HG03439 (cell line): ENCODE measurements around the gene ELP4.

Experiments used
- ATAC-seq: cut with Tn5 transposase; IDR thresholded peaks from one replicate; pipeline ENCODE4 v1.9.1; 2021; ENCODE audit warnings: mild to moderate bottlenecking, moderate library complexity; ENCODE audit not compliant: unreplicated experiment

ELP4 gene

GRCh38 chr11:31798057-31798553 lies 288.5 kb downstream of the ELP4 start:
- ATAC-seq: no peak

DNA sequence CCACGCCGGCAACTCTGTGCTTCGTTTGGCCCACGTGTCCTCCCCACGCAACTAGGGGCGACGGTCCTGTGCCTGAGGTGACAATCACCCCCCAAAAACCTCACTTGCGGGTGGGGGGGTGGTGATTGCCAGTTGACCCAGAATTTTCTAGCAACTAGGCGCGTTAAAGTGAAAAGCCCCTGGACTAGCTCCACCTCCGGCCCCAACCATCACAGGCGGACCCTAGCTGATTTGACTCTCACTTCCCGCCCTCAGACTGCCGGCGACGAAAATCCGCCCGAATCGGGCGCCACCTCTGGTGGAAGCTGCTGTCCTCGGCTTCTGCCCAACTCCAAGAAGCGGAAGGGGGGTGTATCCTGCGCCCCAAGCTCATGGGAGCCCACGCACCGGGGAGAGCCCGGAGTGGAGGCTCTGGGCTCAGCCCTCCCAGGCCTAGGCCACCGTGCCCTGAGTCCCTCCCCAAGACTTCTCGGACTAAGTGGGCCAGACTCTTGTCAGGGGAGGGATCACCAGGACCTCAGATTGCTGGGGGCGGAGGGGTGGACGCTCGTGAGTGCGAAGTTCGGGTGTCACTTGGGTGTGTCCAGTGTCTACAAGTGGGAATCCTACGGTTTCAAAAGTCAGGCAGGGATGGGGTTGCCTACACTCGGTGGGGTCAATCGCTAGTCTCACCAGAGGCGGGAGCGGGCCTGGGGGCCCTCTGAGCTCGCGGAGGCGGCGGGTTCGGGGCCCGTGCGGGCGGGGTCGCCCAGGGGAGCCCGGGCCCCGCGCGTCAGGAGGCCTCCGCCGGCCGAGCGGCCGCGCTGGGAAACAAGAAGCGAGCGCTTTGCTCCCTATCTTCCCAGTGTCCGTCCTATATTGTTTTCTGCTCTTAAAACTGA lies 289.2 kb downstream of the ELP4 start:
- no peak for ATAC-seq

- no peak for ATAC-seq
Measured at GRCh38 chr11:31799435-31800397, 290.1 kb downstream of the ELP4 start.

GRCh38 chr11:31800398-31801265 lies 291.1 kb downstream of the ELP4 start:
- no peak for ATAC-seq

DNA sequence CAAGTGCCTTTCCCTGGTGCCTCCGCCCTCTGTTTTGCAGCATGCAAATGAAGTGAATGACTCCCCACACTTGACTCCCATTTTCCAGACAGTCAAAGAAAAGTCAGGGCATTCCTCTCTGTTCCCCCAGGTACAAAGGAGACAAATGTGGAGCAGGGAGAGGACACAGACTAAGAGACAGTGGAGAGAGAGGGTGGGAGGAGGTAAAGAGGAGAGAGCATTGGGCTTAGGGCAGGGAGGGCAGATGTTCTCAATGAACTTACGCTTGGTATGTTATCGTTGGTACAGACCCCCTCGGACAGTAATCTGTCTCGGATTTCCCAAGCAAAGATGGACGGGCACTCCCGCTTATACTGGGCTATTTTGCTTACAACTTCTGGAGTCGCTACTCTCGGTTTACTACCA lies 291.7 kb downstream of the ELP4 start:
- ATAC-seq: no peak

- ATAC-seq: no peak
Measured at GRCh38 chr11:31802000-31802551, 292.5 kb downstream of the ELP4 start.

GRCh38 chr11:31802609-31802989 lies 293.0 kb downstream of the ELP4 start:
- no peak for ATAC-seq

GRCh38 chr11:31802990-31803812 lies 293.6 kb downstream of the ELP4 start:
- no peak for ATAC-seq

DNA sequence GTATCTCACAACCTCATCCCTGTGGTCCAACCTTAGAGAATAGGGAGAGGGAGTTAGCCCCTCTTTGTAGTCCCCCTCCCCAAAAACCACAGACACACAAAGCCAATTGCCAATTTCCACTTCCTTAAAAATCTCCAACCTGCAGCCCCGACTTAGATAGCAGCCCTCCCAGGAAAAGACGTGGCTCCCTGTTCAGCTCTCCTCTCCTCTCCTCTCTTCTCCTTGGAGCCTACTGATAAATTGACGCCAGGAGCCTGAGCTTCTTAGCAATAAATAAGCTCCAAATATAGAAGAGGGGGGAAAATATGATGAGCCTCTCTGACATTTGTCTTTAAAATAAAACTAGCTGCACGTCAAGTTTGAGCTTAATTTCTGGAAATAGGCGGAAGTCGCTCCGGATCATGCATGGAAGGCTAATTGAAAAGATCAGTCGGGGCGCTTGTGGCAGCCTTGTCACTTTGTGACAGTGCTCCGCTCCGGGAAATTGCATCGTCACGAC lies 294.3 kb downstream of the ELP4 start:
- no peak for ATAC-seq

GRCh38 chr11:31804312-31805036 lies 294.9 kb downstream of the ELP4 start:
- ATAC-seq: no peak

DNA sequence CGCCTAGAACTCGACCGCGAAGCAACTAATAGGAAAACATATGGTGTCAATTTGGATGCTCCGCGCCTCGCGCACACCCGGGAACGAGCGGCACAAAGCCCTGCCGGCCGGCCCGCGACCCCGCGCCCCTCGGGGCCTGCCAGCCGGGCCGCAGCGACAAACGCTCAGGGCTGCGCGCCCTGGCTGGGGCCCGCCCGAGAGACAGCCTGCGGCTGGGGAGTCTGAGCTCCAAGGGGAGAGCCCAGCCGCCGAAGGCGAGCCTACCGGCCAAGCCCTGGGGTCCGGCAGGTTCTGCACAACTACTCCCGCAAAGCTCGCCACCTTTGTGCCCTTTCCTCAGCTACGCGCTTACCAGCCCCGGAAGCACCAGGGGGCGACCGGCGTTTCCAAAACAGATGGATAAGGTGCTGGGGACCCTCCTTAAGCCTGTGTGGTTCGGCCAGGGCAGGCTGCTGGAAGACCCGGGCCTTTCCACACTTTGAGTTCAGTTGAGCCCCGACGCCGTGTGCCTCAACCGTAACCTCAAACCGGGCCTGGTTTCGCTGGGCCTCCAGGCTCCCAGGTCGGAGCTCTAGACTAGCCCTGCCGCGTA lies 295.6 kb downstream of the ELP4 start:
- ATAC-seq: no peak

DNA sequence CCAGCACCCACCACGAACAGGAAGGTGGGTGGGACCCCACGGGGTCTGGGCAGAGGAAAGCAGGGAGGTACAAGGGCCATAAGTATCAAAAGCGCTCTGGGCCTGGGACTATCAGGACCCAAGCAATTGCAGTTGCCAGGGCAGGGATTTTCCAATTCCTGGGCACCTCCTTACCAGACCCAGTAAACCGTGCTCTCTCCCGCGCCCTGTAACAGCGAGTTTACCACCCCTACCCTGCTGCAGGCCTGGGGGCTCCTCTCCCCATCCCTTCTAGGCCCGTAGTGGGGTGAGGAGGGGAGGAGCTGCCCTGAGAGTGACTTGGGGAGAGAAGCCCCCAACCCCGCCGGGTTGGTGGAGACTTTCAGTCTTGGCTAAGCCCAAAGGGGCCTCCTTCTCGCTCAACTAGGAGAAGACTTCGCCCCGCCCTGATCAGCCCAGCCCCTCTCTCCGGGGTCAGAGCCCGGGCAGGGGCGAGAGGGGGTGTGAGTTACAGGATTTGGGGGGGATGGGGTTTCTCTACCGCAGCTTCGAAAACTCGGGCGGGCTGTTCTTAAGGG lies 296.1 kb downstream of the ELP4 start:
- ATAC-seq: no peak

DNA sequence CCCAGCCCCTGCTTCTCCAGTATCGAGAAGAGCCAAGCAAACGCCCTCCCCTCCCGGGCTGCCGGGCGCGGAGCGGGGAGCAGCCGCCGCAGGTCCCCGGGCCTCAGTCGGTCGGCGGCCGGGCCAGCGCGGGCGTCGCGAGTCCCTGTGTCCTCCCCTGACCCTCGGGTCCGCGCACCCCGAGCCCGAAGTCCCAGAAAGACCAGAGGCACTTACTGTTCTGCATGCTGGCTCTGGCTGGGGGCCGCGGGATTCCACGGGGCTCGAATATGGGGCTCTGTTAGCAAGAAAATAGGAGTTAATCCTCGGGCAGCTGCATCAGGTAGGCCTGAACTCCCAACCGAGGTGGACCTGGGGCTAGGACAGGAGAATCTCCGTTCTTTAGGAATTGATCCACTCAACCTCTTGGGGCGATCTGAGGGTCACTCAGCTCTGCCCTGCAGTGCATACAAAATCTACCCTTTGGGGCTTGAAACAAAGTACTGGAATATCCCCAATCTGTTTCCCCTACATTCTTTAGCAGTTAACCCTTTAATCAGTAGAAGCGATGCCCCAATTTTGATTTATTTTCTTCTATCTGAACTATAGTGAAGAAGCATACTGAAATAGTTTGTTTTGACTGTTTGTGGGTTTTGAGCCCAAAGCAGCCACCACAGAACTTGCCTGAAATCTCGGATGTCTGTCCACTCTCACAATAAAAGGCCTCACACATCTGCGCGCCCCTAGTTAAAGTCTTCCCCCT lies 296.8 kb downstream of the ELP4 start:
- no peak for ATAC-seq

DNA sequence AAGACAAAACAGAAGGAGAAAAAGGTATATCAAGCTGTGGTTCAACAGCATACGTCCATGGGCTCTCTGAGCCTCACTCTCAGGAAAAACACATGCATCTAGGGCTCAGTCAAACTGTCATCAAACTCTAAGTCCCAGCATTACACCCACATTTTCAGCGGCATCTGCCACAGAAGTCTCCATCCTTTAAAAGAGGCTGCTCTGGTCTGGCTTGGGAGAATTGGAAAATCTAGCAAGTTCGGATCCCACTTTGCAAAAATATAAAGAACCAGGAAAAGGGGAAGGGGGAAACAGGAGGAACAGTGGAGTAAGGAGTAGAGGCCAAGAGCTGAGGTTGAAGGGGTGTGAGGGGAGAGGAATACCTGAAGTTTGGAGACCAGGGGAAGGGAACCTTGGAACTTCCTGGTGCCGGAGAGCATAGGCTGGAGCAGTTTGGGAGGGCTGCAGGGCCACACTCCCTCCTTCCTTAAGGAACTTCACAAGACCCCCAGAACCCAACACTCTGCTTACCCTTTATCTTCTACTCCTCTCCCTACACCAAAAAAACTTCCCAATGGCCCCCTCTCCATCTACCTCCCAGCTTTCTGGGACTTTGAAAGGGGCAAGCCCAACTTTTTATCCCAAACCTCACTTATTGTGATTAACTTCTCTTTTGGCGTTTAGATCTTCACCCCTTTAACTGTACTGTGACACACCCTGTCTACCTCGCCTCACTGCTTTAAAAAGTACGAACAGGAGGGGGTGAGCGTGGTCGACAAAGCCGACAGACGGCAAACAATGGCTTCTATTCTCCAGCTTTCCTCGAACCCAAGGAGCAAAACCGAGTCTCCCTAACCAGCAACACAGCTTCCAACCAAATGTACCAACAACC lies 297.6 kb downstream of the ELP4 start:
- no peak for ATAC-seq

GRCh38 chr11:31807799-31808667 lies 298.5 kb downstream of the ELP4 start:
- ATAC-seq: no peak
